RPMI7951 (cell line): ENCODE measurements around the gene KCTD5. TPM values are rescaled to one million over a fixed set of nuclear protein-coding genes. Genes with fewer than 3 reads are reported as not detected.
"Not testable (repeated sequence)": the region's sequence is repeated elsewhere in the genome, so short reads cannot be mapped to it uniquely, and the experiment has no call there.

ENCODE experiments used
- DNase-seq: peaks from one replicate; pipeline ENCODE4 v3.0.0-alpha.2; 2012; ENCODE audit warnings: low read depth
- total RNA-seq: library from RNA; depleted of rRNA; stranded (reverse); fragments of >200 nt; shearing (Covaris generic); gene quantifications from 2 replicates; pipeline ENCODE4 v1.2.3, GENCODE V29; 2014; rRNA removed

KCTD5 gene
- total RNA-seq = 39.7 and 55.6 TPM in 2 replicates

GRCh38 chr16:2682209-2683021 lies at the start of gene KCTD5:
TSS of gene KCTD5 (plus strand) at chr16:2682523. CDS start at chr16:2682549, 26 bp downstream.
- peak; percentile 93 for DNase-seq

- DNase-seq = not testable (repeated sequence)
These were observed 43.1 kb upstream of the KCTD5 start for GRCh38 chr16:2639071-2639721.

GRCh38 chr16:2639722-2640072 lies 42.6 kb upstream of the KCTD5 start:
- DNase-seq = not testable (repeated sequence)

GRCh38 chr16:2642561-2642960 lies 39.8 kb upstream of the KCTD5 start:
- not testable (repeated sequence) for DNase-seq

GRCh38 chr16:2644754-2645453 lies 37.4 kb upstream of the KCTD5 start:
- DNase-seq = not testable (repeated sequence)

- DNase-seq = not testable (repeated sequence)
These were observed 31.0 kb upstream of the KCTD5 start for GRCh38 chr16:2651268-2651871.

- not testable (repeated sequence) for DNase-seq
These were observed 28.4 kb upstream of the KCTD5 start for GRCh38 chr16:2653915-2654314.

- DNase-seq = not testable (repeated sequence)
These were observed 27.4 kb upstream of the KCTD5 start for GRCh38 chr16:2654949-2655348.

- DNase-seq = no peak
These were observed 25.3 kb upstream of the KCTD5 start for GRCh38 chr16:2656985-2657384.

- not testable (repeated sequence) for DNase-seq
These were observed 24.5 kb upstream of the KCTD5 start for GRCh38 chr16:2657803-2658202.

GRCh38 chr16:2659560-2659959 lies 22.8 kb upstream of the KCTD5 start:
- DNase-seq = not testable (repeated sequence)

- DNase-seq = not testable (repeated sequence)
These were observed 22.2 kb upstream of the KCTD5 start for GRCh38 chr16:2660014-2660662.

- DNase-seq = not testable (repeated sequence)
These were observed 21.5 kb upstream of the KCTD5 start for GRCh38 chr16:2660755-2661373.

- no peak for DNase-seq
These were observed 18.5 kb upstream of the KCTD5 start for GRCh38 chr16:2663553-2664546.

GRCh38 chr16:2664574-2664982 lies 17.7 kb upstream of the KCTD5 start:
- no peak for DNase-seq

- not testable (repeated sequence) for DNase-seq
These were observed 15.7 kb upstream of the KCTD5 start for GRCh38 chr16:2666671-2667070.

- DNase-seq = not testable (repeated sequence)
These were observed 12.7 kb upstream of the KCTD5 start for GRCh38 chr16:2669587-2669986.

- peak; percentile 50 for DNase-seq
These were observed 12.3 kb upstream of the KCTD5 start for GRCh38 chr16:2670017-2670416.

- DNase-seq = not testable (repeated sequence)
These were observed 11.1 kb upstream of the KCTD5 start for GRCh38 chr16:2671193-2671592.

GRCh38 chr16:2671741-2672140 lies 10.6 kb upstream of the KCTD5 start:
- no peak for DNase-seq
